CD14-positive monocyte (primary cell): ENCODE results near the gene WDR7. TPM values are rescaled to one million over a fixed set of nuclear protein-coding genes. Genes with fewer than 3 reads are reported as not detected.

Experiments
- DNase-seq, 3 donors: peaks; one replicate each; pipeline ENCODE4 v3.0.0-alpha.2; 2011 to 2022
- H2AFZ ChIP-seq: 2 replicates; pipeline ENCODE4 v1.6.0; 2012; ENCODE audit warnings: mild to moderate bottlenecking, low read depth, low read length, inconsistent platforms; ENCODE audit not compliant: insufficient read depth, poor library complexity, severe bottlenecking
- H3K27ac ChIP-seq, 2 donors: 1 replicate in 1 of 2; 2 replicates in 1 of 2; pipeline ENCODE4 v1.5.1; 2012 to 2013; ENCODE audit warnings: low read length in 2 of 2, control low read depth in 1 of 2, inconsistent platforms in 1 of 2, low read depth in 1 of 2, mild to moderate bottlenecking in 1 of 2
- H3K27me3 ChIP-seq, 2 donors: one replicate each; pipeline versions ENCODE4 v1.6.0 to v1.6.1; 2011 to 2013; ENCODE audit warnings: low read length in 2 of 2; ENCODE audit not compliant: control insufficient read depth in 2 of 2, insufficient read depth in 2 of 2
- H3K36me3 ChIP-seq, 2 donors: replicated peaks in 1 of 2; 1 replicate in 1 of 2; 2 replicates in 1 of 2; pipeline versions ENCODE4 v1.5.1 to v1.6.1; 2012 to 2013; ENCODE audit warnings: low read length in 2 of 2, control low read depth in 1 of 2, inconsistent platforms in 1 of 2, mild to moderate bottlenecking in 1 of 2; ENCODE audit not compliant: insufficient read depth in 2 of 2, control insufficient read depth in 1 of 2
- H3K4me1 ChIP-seq, 2 donors: 1 replicate in 1 of 2; 2 replicates in 1 of 2; pipeline versions ENCODE4 v1.5.1 to v1.6.1; 2012 to 2013; ENCODE audit warnings: low read length in 2 of 2, control low read depth in 1 of 2, inconsistent platforms in 1 of 2, mild to moderate bottlenecking in 1 of 2, moderate library complexity in 1 of 2; ENCODE audit not compliant: insufficient read depth in 2 of 2, control insufficient read depth in 1 of 2
- H3K4me2 ChIP-seq: replicated peaks from 2 replicates; pipeline ENCODE3; 2012; ENCODE audit warnings: low read length, moderate library complexity, mild to moderate bottlenecking; ENCODE audit not compliant: poor library complexity, severe bottlenecking; ENCODE audit errors: extremely low read depth
- H3K4me3 ChIP-seq, 3 experiments: fragments of 200-600 bp in 1 of 3; sonication (generic) in 1 of 3; replicated peaks in 1 of 3; 1 replicate in 2 of 3; 2 replicates in 1 of 3; pipeline ENCODE4 v1.5.1; 2011 to 2013; ENCODE audit warnings: low read length in 3 of 3, mild to moderate bottlenecking in 3 of 3, control low read depth in 2 of 3, low read depth in 2 of 3, inconsistent platforms in 1 of 3, moderate library complexity in 1 of 3
- H3K79me2 ChIP-seq: 2 replicates; pipeline ENCODE4 v1.6.0; 2012; ENCODE audit warnings: mild to moderate bottlenecking, control low read depth, inconsistent platforms, low read length, moderate library complexity; ENCODE audit not compliant: insufficient read depth
- H3K9ac ChIP-seq: 2 replicates; pipeline ENCODE4 v1.6.0; 2017; ENCODE audit warnings: low read length, mild to moderate bottlenecking; ENCODE audit not compliant: insufficient read depth, poor library complexity, severe bottlenecking
- H3K9me3 ChIP-seq, 2 donors: replicated peaks in 1 of 2; 1 replicate in 1 of 2; 2 replicates in 1 of 2; pipeline versions ENCODE4 v1.5.1 to v1.6.1; 2012 to 2013; ENCODE audit warnings: low read length in 2 of 2, control low read depth in 1 of 2; ENCODE audit not compliant: control insufficient read depth in 1 of 2, insufficient read depth in 1 of 2
- H4K20me1 ChIP-seq: 2 replicates; pipeline ENCODE4 v1.6.0; 2012; ENCODE audit warnings: mild to moderate bottlenecking, low read length, control low read depth, moderate library complexity; ENCODE audit not compliant: insufficient read depth
- H3K27ac Mint-ChIP-seq, 7 donors: one replicate each; pipeline ENCODE4 v1.8.0; 2020; ENCODE audit warnings: mild to moderate bottlenecking in 7 of 7, mixed read lengths in 7 of 7, moderate library complexity in 6 of 7, inconsistent platforms in 2 of 7
- H3K27me3 Mint-ChIP-seq, 3 donors: one replicate each; pipeline ENCODE4 v1.8.0; 2021 to 2022; ENCODE audit warnings: low read depth in 3 of 3, mild to moderate bottlenecking in 3 of 3, mixed read lengths in 3 of 3, moderate library complexity in 3 of 3, inconsistent platforms in 1 of 3
- H3K36me3 Mint-ChIP-seq, 2 donors: one replicate each; pipeline ENCODE4 v1.8.0; 2020; ENCODE audit warnings: mixed read lengths in 2 of 2, inconsistent platforms in 1 of 2, mild to moderate bottlenecking in 1 of 2
- H3K4me1 Mint-ChIP-seq: one replicate; pipeline ENCODE4 v1.8.0; 2020; ENCODE audit warnings: mild to moderate bottlenecking, mixed read lengths
- H3K4me3 Mint-ChIP-seq, 2 donors: one replicate each; pipeline ENCODE4 v1.8.0; 2020; ENCODE audit warnings: mild to moderate bottlenecking in 2 of 2, mixed read lengths in 2 of 2, moderate library complexity in 1 of 2
- H3K9me3 Mint-ChIP-seq, 7 donors: one replicate each; pipeline ENCODE4 v1.8.0; 2020 to 2022; ENCODE audit warnings: mixed read lengths in 7 of 7, mild to moderate bottlenecking in 6 of 7, moderate library complexity in 6 of 7, inconsistent platforms in 2 of 7
- WGBS: methylation state at CpG from one replicate; pipeline ENCODE4 v1.1.5; 2013; ENCODE audit warnings: missing lambda C conversion rate; ENCODE audit not compliant: insufficient coverage; 5-methylcytosine and 5-hydroxymethylcytosine counted together
- intact Hi-C, 2 donors: fragments of 100-400 bp; cut with micrococcal nuclease; formaldehyde crosslinking; loops; one replicate each; pipeline versions ENCODE4 v1.15.0 to v1.15.1; 2023
- polyA plus RNA-seq, 3 donors: library from polyadenylated mRNA; depleted of rRNA in 1 of 3; unstranded in 2 of 3; stranded (reverse) in 1 of 3; fragments of 300-500 nt in 2 of 3; fragments of >200 nt in 1 of 3; fragmentation: Illumina TruSeq in 2 of 3; gene quantifications; 1 replicate in 2 of 3; 2 replicates in 1 of 3; pipeline ENCODE4 v1.2.3, GENCODE V29; 2012 to 2021
- TF ChIP-seq, protein P1 (sequence below): fragments of 200-600 bp; IDR thresholded peaks from one replicate; pipeline ENCODE4 v1.8.0; 2022; ENCODE audit warnings: antibody characterized with exemption, mild to moderate bottlenecking

The WDR7 gene
- polyA plus RNA-seq, 3 donors: 9.1 to 23.6 (median 9.5) TPM

GRCh38 chr18:56955490-56955889 lies 304.3 kb downstream of the WDR7 start:
- Histone ChIP-seq H3K27ac (no peak overlapping the region), H3K36me3 (peaks cover 2 to 4% of the 10 kb centered on the region in 2 donors), H3K9ac (no peak overlapping the region), H3K9me3 (no peaks in the 10 kb centered on the region), H4K20me1 (no peaks in the 10 kb centered on the region), H3K79me2 (no peaks in the 10 kb centered on the region), H3K4me2 (no peak overlapping the region), H3K27me3 (no peaks in the 10 kb centered on the region), H2AFZ (no peak overlapping the region), H3K4me1 (no peaks in the 10 kb centered on the region), H3K4me3 (no peak overlapping the region)
- no peak for DNase-seq
- intact Hi-C loops: no loop called here
- no peak overlapping the region for H3K4me3 Mint-ChIP-seq
- no peak overlapping the region for H3K27ac Mint-ChIP-seq
- peaks cover 0 to 1% (median 0%) of the 10 kb centered on the region in 7 donors for H3K9me3 Mint-ChIP-seq
- TF ChIP-seq, protein P1, sequence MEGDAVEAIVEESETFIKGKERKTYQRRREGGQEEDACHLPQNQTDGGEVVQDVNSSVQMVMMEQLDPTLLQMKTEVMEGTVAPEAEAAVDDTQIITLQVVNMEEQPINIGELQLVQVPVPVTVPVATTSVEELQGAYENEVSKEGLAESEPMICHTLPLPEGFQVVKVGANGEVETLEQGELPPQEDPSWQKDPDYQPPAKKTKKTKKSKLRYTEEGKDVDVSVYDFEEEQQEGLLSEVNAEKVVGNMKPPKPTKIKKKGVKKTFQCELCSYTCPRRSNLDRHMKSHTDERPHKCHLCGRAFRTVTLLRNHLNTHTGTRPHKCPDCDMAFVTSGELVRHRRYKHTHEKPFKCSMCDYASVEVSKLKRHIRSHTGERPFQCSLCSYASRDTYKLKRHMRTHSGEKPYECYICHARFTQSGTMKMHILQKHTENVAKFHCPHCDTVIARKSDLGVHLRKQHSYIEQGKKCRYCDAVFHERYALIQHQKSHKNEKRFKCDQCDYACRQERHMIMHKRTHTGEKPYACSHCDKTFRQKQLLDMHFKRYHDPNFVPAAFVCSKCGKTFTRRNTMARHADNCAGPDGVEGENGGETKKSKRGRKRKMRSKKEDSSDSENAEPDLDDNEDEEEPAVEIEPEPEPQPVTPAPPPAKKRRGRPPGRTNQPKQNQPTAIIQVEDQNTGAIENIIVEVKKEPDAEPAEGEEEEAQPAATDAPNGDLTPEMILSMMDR: no peak
- H3K27me3 Mint-ChIP-seq: peaks cover 0 to 3% (median 0%) of the 10 kb centered on the region in 3 donors
- H3K4me1 Mint-ChIP-seq: no peaks in the 10 kb centered on the region
- peaks cover 10 to 12% of the 10 kb centered on the region in 2 donors for H3K36me3 Mint-ChIP-seq
- no CpG with 5 or more reads among the region's 1 CpG for WGBS

DNA sequence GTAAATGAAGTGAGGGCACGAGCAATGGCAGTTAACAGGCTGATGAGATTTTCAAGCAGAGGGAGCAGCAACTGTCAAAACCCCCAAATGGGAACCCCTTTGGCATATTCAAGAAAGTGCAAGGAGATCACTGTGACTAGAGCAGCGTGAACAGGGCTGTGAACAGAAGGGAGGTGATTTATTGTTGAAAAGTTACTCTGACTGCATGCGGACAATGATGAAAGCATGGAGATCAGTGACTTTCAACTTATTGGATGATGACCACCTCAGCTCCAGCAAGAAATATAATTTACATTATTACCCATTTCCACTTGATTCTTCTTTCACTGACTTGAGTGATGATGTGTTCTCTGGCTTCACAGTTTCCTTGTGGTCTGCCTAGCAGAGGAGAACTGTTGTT lies 308.0 kb downstream of the WDR7 start:
- H3K9me3 Mint-ChIP-seq: no peaks in the 10 kb centered on the region
- intact Hi-C loops: no loop called here
- H3K27ac Mint-ChIP-seq: no peak overlapping the region
- Histone ChIP-seq H4K20me1 (no peaks in the 10 kb centered on the region), H3K4me2 (no peak overlapping the region), H2AFZ (no peak overlapping the region), H3K36me3 (peaks cover 2 to 21% of the 10 kb centered on the region in 2 donors), H3K4me1 (no peaks in the 10 kb centered on the region), H3K27ac (no peak overlapping the region), H3K4me3 (no peak overlapping the region), H3K79me2 (no peaks in the 10 kb centered on the region), H3K27me3 (no peaks in the 10 kb centered on the region), H3K9ac (no peak overlapping the region), H3K9me3 (no peaks in the 10 kb centered on the region)
- TF ChIP-seq, protein P1: no peak
- peaks cover 0 to 3% (median 0%) of the 10 kb centered on the region in 3 donors for H3K27me3 Mint-ChIP-seq
- 100% methylated on average over 2 of the region's 3 CpGs for WGBS
- no peak for DNase-seq
- no peaks in the 10 kb centered on the region for H3K4me1 Mint-ChIP-seq
- peaks cover 17 to 25% of the 10 kb centered on the region in 2 donors for H3K36me3 Mint-ChIP-seq
- H3K4me3 Mint-ChIP-seq: no peak overlapping the region
